IMR-90 (cell line): Measurements from ENCODE around the gene APOC1. TPM values are rescaled to one million over a fixed set of nuclear protein-coding genes. Genes with fewer than 3 reads are reported as not detected.

Experiments
- ATAC-seq: fragments of 200-7000 bp; cut with Tn5 transposase; 2 replicates; pipeline ENCODE4 v1.9.1; 2020; ENCODE audit warnings: low read depth, mild to moderate bottlenecking, moderate library complexity
- BruUV-seq: library from RNA; stranded (reverse); fragments of 400-500 nt; replicated peaks from 2 replicates; lab custom pipeline; 2021; lab: Mats Ljungman, UMichigan
- CTCF ChIA-PET: fragments of 300-600 bp; formaldehyde crosslinking; extraction: SDS; loops from one replicate; lab custom pipeline; 2021; ENCODE audit warnings: antibody characterized with exemption; lab: Yijun Ruan, JAX
- POLR2A ChIA-PET: fragments of 300-600 bp; sonication (Branson Sonifier 250); formaldehyde crosslinking; loops from one replicate; lab custom pipeline; 2022; ENCODE audit warnings: antibody characterized with exemption; ENCODE audit not compliant: unreplicated experiment; lab: Charles Lee
- DNase-seq: peaks from one replicate; pipeline ENCODE4 v3.0.0; 2013
- H2AFZ ChIP-seq: replicated peaks from 2 replicates; pipeline ENCODE3; 2013; ENCODE audit warnings: low read length, mild to moderate bottlenecking; ENCODE audit not compliant: poor library complexity
- H2AK5ac ChIP-seq: 2 replicates; pipeline ENCODE4 v1.6.1; 2013; ENCODE audit warnings: low read depth, low read length, inconsistent platforms
- H2AK9ac ChIP-seq: replicated peaks from 2 replicates; pipeline ENCODE3; 2013; ENCODE audit warnings: mild to moderate bottlenecking, low read depth, low read length, moderate library complexity; ENCODE audit not compliant: poor library complexity
- H2BK120ac ChIP-seq: 2 replicates; pipeline ENCODE4 v1.6.1; 2013; ENCODE audit warnings: low read depth, low read length, inconsistent platforms
- H2BK15ac ChIP-seq: 3 replicates; pipeline ENCODE4 v1.6.1; 2013; ENCODE audit warnings: low read depth, low read length, inconsistent platforms
- H2BK20ac ChIP-seq: 2 replicates; pipeline ENCODE4 v1.6.1; 2013; ENCODE audit warnings: low read depth, mild to moderate bottlenecking, inconsistent platforms, low read length, moderate library complexity
- H2BK5ac ChIP-seq: 2 replicates; pipeline ENCODE4 v1.6.1; 2013; ENCODE audit warnings: mild to moderate bottlenecking, low read depth, low read length, inconsistent platforms; ENCODE audit not compliant: poor library complexity, severe bottlenecking
- H3K14ac ChIP-seq: replicated peaks from 2 replicates; pipeline ENCODE4 v1.6.1; 2013; ENCODE audit warnings: low read depth, low read length, inconsistent platforms
- H3K18ac ChIP-seq: 2 replicates; pipeline ENCODE4 v1.6.1; 2013; ENCODE audit warnings: low read depth, low read length, control low read depth
- H3K23ac ChIP-seq: 2 replicates; pipeline ENCODE4 v1.6.1; 2013; ENCODE audit warnings: low read depth, low read length, inconsistent platforms
- H3K27ac ChIP-seq: 2 replicates; pipeline ENCODE4 v1.5.1; 2013; ENCODE audit warnings: mild to moderate bottlenecking, control low read depth, low read length; ENCODE audit not compliant: insufficient read depth
- H3K27me3 ChIP-seq: 2 replicates; pipeline ENCODE4 v1.6.1; 2013; ENCODE audit warnings: low read length; ENCODE audit not compliant: control insufficient read depth, insufficient read depth
- H3K36me3 ChIP-seq: 2 replicates; pipeline ENCODE4 v1.6.1; 2013; ENCODE audit warnings: low read length, mixed read lengths; ENCODE audit not compliant: control insufficient read depth, insufficient read depth
- H3K4ac ChIP-seq: 2 replicates; pipeline ENCODE4 v1.6.1; 2013; ENCODE audit warnings: low read depth, low read length, inconsistent platforms
- H3K4me1 ChIP-seq: 2 replicates; pipeline ENCODE4 v1.6.1; 2013; ENCODE audit warnings: low read length, mixed read lengths; ENCODE audit not compliant: control insufficient read depth, insufficient read depth
- H3K4me2 ChIP-seq: 2 replicates; pipeline ENCODE4 v1.6.1; 2013; ENCODE audit warnings: low read depth, mild to moderate bottlenecking, control low read depth, low read length, moderate library complexity
- H3K4me3 ChIP-seq: 2 replicates; pipeline ENCODE4 v1.5.1; 2013; ENCODE audit warnings: low read depth, mild to moderate bottlenecking, control low read depth, low read length, moderate library complexity; ENCODE audit not compliant: insufficient read depth
- H3K56ac ChIP-seq: 2 replicates; pipeline ENCODE4 v1.6.1; 2013; ENCODE audit warnings: low read length, inconsistent platforms; ENCODE audit not compliant: insufficient read depth; ENCODE audit errors: extremely low read depth
- H3K79me1 ChIP-seq, 2 experiments: 2 replicates each; pipeline ENCODE4 v1.6.1; 2013; ENCODE audit warnings: low read length in 2 of 2, inconsistent platforms in 1 of 2, low read depth in 1 of 2
- H3K9ac ChIP-seq: 2 replicates; pipeline ENCODE4 v1.6.1; 2013; ENCODE audit warnings: low read depth, low read length, control low read depth
- H3K9me1 ChIP-seq: 2 replicates; pipeline ENCODE4 v1.6.1; 2013; ENCODE audit warnings: low read length, inconsistent platforms; ENCODE audit not compliant: insufficient read depth
- H3K9me3 ChIP-seq: 2 replicates; pipeline ENCODE4 v1.6.1; 2013; ENCODE audit warnings: low read length; ENCODE audit not compliant: control insufficient read depth, insufficient read depth
- H4K20me1 ChIP-seq: 2 replicates; pipeline ENCODE4 v1.6.1; 2013; ENCODE audit warnings: low read length, inconsistent platforms; ENCODE audit not compliant: insufficient read depth
- H4K5ac ChIP-seq: 2 replicates; pipeline ENCODE4 v1.6.1; 2013; ENCODE audit warnings: mild to moderate bottlenecking, low read depth, low read length, control low read depth
- H4K8ac ChIP-seq, 2 experiments: 2 replicates each; pipeline ENCODE4 v1.6.1; 2013; ENCODE audit warnings: low read depth in 2 of 2, low read length in 2 of 2, control low read depth in 1 of 2, inconsistent platforms in 1 of 2
- H4K91ac ChIP-seq: 2 replicates; pipeline ENCODE4 v1.6.1; 2013; ENCODE audit warnings: low read depth, low read length, inconsistent platforms; ENCODE audit not compliant: insufficient read depth
- BHLHE40 ChIP-seq: fragments of 150-350 bp; IDR thresholded peaks from 2 replicates; pipeline ENCODE4 v1.6.1; 2016; ENCODE audit warnings: mild to moderate bottlenecking, low read depth, low read length
- CEBPB ChIP-seq: IDR thresholded peaks from 2 replicates; pipeline ENCODE4 v1.6.1; 2012; ENCODE audit warnings: low read depth, low read length, improper control_type of control experiment
- CHD1 ChIP-seq: IDR thresholded peaks from 2 replicates; pipeline ENCODE4 v1.6.1; 2012; ENCODE audit warnings: low read depth, low read length, improper control_type of control experiment
- MAFK ChIP-seq: IDR thresholded peaks from 2 replicates; pipeline ENCODE4 v1.6.1; 2012; ENCODE audit warnings: low read depth, low read length, improper control_type of control experiment
- MAZ ChIP-seq: IDR thresholded peaks from 2 replicates; pipeline ENCODE4 v1.6.1; 2012; ENCODE audit warnings: low read depth, mild to moderate bottlenecking, low read length, improper control_type of control experiment, moderate library complexity, borderline replicate concordance
- MXI1 ChIP-seq: IDR thresholded peaks from 2 replicates; pipeline ENCODE4 v1.6.1; 2012; ENCODE audit warnings: low read depth, mild to moderate bottlenecking, low read length, moderate library complexity, borderline replicate concordance
- NFE2L2 ChIP-seq: fragments of 150-350 bp; IDR thresholded peaks from 2 replicates; pipeline ENCODE4 v1.6.1; 2016; ENCODE audit warnings: low read depth, mild to moderate bottlenecking, low read length
- POLR2A ChIP-seq: IDR thresholded peaks from 2 replicates; pipeline ENCODE4 v1.6.1; 2012; ENCODE audit warnings: mild to moderate bottlenecking, low read depth, low read length
- RAD21 ChIP-seq: IDR thresholded peaks from 2 replicates; pipeline ENCODE4 v1.6.1; 2012; ENCODE audit warnings: low read length, improper control_type of control experiment
- RCOR1 ChIP-seq: IDR thresholded peaks from 2 replicates; pipeline ENCODE4 v1.6.1; 2012; ENCODE audit warnings: mild to moderate bottlenecking, low read length, improper control_type of control experiment; ENCODE audit not compliant: insufficient replicate concordance
- RFX5 ChIP-seq: IDR thresholded peaks from 2 replicates; pipeline ENCODE4 v1.8.0; 2012; ENCODE audit warnings: low read depth, mild to moderate bottlenecking, low read length, moderate library complexity
- SMC3 ChIP-seq: fragments of 150-350 bp; IDR thresholded peaks from 2 replicates; pipeline ENCODE4 v1.6.1; 2016; ENCODE audit warnings: low read depth, mild to moderate bottlenecking, antibody characterized with exemption, low read length, moderate library complexity
- WGBS, 2 experiments: methylation state at CpG; one replicate each; pipeline versions ENCODE4 v1.1.5 to v1.1.7; 2013; ENCODE audit warnings: missing lambda C conversion rate in 2 of 2; ENCODE audit not compliant: insufficient read length in 1 of 2; ENCODE audit errors: extremely low coverage in 2 of 2; 5-methylcytosine and 5-hydroxymethylcytosine counted together
- dilution Hi-C: fragments of 300-500 bp; cut with HindIII; formaldehyde crosslinking; loops from one replicate; pipeline ENCODE4 v1.14.3; 2018; ENCODE audit warnings: low sequenced_read_pairs; ENCODE audit not compliant: unreplicated experiment
- in situ Hi-C: fragments of 300-500 bp; cut with MboI; formaldehyde crosslinking; loops from 3 replicates; pipeline ENCODE4 v1.14.3; 2019; ENCODE audit warnings: low sequenced_read_pairs, inconsistent platforms, mixed read lengths
- intact Hi-C: fragments of 100-400 bp; cut with micrococcal nuclease; formaldehyde crosslinking; loops from 2 replicates; pipeline ENCODE4 v1.10.0; 2022
- polyA plus RNA-seq, 3 experiments: library from polyadenylated mRNA; depleted of rRNA; stranded (reverse); fragments of >200 nt; gene quantifications; 2 replicates each; pipeline ENCODE4 v1.2.3, GENCODE V29; 2012; ENCODE audit warnings: low replicate concordance in 1 of 3
- total RNA-seq: library from RNA; depleted of rRNA; stranded (reverse); fragments of >200 nt; gene quantifications from 2 replicates; pipeline ENCODE4 v1.2.3, GENCODE V29; 2012
- TF ChIP-seq, protein P1 (sequence below): fragments of 150-350 bp; IDR thresholded peaks from 2 replicates; pipeline ENCODE4 v1.6.1; 2017; ENCODE audit warnings: mild to moderate bottlenecking, antibody characterized with exemption, low read length, low read depth
- TF ChIP-seq, protein P2 (sequence below): fragments of 150-350 bp; IDR thresholded peaks from 2 replicates; pipeline ENCODE4 v1.6.1; 2016; ENCODE audit warnings: low read depth, mild to moderate bottlenecking, low read length, moderate library complexity, borderline replicate concordance

Gene APOC1
- total and polyA plus RNA-seq, 2 of the 4 experiments (the other 2 are of a cell fraction), result 1.1 TPM; not detected in 1

DNA sequence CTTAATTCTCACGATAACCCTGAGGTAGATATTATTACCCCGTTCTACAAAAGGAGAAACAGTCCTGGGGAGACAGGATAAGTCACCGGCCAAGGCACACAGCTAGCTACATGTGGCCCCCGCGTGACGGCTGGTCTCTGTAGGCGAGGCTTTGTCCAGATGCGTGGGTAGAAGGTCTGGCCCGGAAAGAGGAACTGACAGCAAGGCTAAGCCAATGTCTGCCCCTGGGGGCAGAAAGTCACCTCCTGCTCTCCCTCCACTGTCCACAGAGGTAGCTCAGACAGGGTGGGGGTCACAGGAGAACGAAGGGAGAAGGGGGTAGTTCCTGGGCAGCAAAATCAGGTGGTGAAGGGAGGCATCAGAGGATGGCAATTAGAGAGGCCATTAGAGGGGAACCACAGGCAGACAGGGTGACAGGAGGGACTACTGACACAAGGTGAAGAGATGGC lies 29.4 kb downstream of the APOC1 start:
- TF ChIP-seq NFE2L2 (no peak), RFX5 (no peak), MAFK (no peak), SMC3 (no peak), RCOR1 (no peak), CEBPB (no peak), CHD1 (no peak), RAD21 (no peak), POLR2A (no peak), BHLHE40 (no peak), MAZ (no peak), MXI1 (no peak)
- TF ChIP-seq, protein P1, sequence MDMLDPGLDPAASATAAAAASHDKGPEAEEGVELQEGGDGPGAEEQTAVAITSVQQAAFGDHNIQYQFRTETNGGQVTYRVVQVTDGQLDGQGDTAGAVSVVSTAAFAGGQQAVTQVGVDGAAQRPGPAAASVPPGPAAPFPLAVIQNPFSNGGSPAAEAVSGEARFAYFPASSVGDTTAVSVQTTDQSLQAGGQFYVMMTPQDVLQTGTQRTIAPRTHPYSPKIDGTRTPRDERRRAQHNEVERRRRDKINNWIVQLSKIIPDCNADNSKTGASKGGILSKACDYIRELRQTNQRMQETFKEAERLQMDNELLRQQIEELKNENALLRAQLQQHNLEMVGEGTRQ, result no peak
- TF ChIP-seq, protein P2, sequence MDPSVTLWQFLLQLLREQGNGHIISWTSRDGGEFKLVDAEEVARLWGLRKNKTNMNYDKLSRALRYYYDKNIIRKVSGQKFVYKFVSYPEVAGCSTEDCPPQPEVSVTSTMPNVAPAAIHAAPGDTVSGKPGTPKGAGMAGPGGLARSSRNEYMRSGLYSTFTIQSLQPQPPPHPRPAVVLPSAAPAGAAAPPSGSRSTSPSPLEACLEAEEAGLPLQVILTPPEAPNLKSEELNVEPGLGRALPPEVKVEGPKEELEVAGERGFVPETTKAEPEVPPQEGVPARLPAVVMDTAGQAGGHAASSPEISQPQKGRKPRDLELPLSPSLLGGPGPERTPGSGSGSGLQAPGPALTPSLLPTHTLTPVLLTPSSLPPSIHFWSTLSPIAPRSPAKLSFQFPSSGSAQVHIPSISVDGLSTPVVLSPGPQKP, result no peak
- DNase-seq (no peak), ATAC-seq (no peak)
- Histone ChIP-seq H3K79me1 (no peaks in the 10 kb centered on the region), H4K5ac (no peak overlapping the region), H2BK15ac (no peak overlapping the region), H2BK20ac (no peak overlapping the region), H3K4me3 (no peak overlapping the region), H3K9me3 (no peaks in the 10 kb centered on the region), H2BK120ac (no peak overlapping the region), H4K8ac (no peak overlapping the region), H3K56ac (no peak overlapping the region), H3K18ac (no peak overlapping the region), H2AK5ac (no peak overlapping the region), H2AFZ (peak overlapping the region; percentile 41), H4K20me1 (no peaks in the 10 kb centered on the region), H3K23ac (no peak overlapping the region), H3K36me3 (no peaks in the 10 kb centered on the region), H4K91ac (no peak overlapping the region), H2AK9ac (peak overlapping the region; percentile 81), H3K27ac (no peak overlapping the region), H3K4me2 (no peak overlapping the region), H2BK5ac (no peak overlapping the region), H3K9me1 (no peaks in the 10 kb centered on the region), H3K4ac (no peak overlapping the region), H3K9ac (no peak overlapping the region), H3K14ac (no peak overlapping the region), H3K4me1 (no peaks in the 10 kb centered on the region), H3K27me3 (peaks cover 6% of the 10 kb centered on the region; the same call in 1 of the 2 replicates)
- dilution Hi-C loops, result no loop called here
- 82% methylated on average over 6 of the region's 10 CpGs; no CpG with 5 or more reads in 1 of the 2 experiments for WGBS, 2 experiments
- BruUV-seq, result no TSS peak
- ChIA-PET CTCF (no interaction called here), POLR2A (no interaction called here)
- in situ Hi-C loops, result no loop called here
- intact Hi-C loops, result no loop called here
